ENCODE results near the gene TLN1.

Gene TLN1, protein sequence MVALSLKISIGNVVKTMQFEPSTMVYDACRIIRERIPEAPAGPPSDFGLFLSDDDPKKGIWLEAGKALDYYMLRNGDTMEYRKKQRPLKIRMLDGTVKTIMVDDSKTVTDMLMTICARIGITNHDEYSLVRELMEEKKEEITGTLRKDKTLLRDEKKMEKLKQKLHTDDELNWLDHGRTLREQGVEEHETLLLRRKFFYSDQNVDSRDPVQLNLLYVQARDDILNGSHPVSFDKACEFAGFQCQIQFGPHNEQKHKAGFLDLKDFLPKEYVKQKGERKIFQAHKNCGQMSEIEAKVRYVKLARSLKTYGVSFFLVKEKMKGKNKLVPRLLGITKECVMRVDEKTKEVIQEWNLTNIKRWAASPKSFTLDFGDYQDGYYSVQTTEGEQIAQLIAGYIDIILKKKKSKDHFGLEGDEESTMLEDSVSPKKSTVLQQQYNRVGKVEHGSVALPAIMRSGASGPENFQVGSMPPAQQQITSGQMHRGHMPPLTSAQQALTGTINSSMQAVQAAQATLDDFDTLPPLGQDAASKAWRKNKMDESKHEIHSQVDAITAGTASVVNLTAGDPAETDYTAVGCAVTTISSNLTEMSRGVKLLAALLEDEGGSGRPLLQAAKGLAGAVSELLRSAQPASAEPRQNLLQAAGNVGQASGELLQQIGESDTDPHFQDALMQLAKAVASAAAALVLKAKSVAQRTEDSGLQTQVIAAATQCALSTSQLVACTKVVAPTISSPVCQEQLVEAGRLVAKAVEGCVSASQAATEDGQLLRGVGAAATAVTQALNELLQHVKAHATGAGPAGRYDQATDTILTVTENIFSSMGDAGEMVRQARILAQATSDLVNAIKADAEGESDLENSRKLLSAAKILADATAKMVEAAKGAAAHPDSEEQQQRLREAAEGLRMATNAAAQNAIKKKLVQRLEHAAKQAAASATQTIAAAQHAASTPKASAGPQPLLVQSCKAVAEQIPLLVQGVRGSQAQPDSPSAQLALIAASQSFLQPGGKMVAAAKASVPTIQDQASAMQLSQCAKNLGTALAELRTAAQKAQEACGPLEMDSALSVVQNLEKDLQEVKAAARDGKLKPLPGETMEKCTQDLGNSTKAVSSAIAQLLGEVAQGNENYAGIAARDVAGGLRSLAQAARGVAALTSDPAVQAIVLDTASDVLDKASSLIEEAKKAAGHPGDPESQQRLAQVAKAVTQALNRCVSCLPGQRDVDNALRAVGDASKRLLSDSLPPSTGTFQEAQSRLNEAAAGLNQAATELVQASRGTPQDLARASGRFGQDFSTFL (N-terminal part only)

DNA sequence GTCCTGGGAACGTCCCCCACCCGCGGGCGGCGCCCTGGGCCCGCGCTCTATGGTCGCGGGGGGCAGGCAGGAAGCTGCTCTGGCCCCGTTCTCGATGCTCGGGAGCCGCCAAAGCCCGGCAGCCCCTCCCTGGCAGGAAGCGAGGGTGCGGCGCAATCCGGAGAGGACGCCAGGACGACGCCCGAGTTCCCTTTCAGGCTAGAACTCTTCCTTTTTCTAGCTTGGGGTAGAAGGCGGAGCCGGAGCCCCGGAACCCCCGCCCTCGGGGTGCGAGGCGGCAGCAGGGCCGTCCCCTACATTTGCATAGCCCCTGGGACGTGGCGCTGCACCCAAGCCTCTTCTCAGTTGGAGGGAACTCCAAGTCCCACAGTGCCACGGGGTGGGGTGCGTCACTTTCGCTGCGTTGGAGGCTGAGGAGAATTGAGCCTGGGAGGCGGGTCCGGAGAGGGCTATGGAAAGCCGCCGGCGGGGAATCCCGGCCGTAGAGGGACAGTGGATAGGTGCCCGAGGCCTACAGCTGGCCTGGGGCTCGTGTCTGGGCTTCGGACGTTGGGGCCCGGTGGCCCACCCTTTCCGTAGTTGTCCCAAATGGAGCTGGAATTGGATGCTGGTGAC lies at the start of gene TLN1, which contains the start of gene CREB3:
Gene TLN1 (minus strand): TSS at position 11 of the 615 bp plus-strand sequence. CDS start 6,501 bp downstream, outside the sequence.
Gene CREB3 (plus strand): TSS at position 482 of the 615 bp plus-strand sequence. CDS start 107 bp downstream, at position 589.
- H3K4me3 ChIP-seq (ENCODE audit: low read depth, low read length), result peak within 1 kb of the TSS; percentile 94
- TF ChIP-seq, protein P1, sequence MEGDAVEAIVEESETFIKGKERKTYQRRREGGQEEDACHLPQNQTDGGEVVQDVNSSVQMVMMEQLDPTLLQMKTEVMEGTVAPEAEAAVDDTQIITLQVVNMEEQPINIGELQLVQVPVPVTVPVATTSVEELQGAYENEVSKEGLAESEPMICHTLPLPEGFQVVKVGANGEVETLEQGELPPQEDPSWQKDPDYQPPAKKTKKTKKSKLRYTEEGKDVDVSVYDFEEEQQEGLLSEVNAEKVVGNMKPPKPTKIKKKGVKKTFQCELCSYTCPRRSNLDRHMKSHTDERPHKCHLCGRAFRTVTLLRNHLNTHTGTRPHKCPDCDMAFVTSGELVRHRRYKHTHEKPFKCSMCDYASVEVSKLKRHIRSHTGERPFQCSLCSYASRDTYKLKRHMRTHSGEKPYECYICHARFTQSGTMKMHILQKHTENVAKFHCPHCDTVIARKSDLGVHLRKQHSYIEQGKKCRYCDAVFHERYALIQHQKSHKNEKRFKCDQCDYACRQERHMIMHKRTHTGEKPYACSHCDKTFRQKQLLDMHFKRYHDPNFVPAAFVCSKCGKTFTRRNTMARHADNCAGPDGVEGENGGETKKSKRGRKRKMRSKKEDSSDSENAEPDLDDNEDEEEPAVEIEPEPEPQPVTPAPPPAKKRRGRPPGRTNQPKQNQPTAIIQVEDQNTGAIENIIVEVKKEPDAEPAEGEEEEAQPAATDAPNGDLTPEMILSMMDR (IDR thresholded peaks at IDR 0.05; ENCODE audit: borderline replicate concordance, insufficient read depth, low read depth, low read length), result no peak

- TF ChIP-seq, protein P1 (IDR thresholded peaks at IDR 0.05; ENCODE audit: borderline replicate concordance, insufficient read depth, low read depth, low read length), result no peak
- H3K4me3 ChIP-seq (ENCODE audit: low read depth, low read length), result no peak overlapping the region
Observed at GRCh38 chr9:35781066-35781465, 49.1 kb upstream of the TLN1 start.

GRCh38 chr9:35778496-35778895 lies 46.5 kb upstream of the TLN1 start:
- TF ChIP-seq, protein P1 (IDR thresholded peaks at IDR 0.05; ENCODE audit: borderline replicate concordance, insufficient read depth, low read depth, low read length), result no peak
- no peak overlapping the region for H3K4me3 ChIP-seq (ENCODE audit: low read depth, low read length)

- TF ChIP-seq, protein P1 (IDR thresholded peaks at IDR 0.05; ENCODE audit: borderline replicate concordance, insufficient read depth, low read depth, low read length), result no peak
- no peak overlapping the region for H3K4me3 ChIP-seq (ENCODE audit: low read depth, low read length)
Observed at GRCh38 chr9:35776018-35776417, 44.0 kb upstream of the TLN1 start.

DNA sequence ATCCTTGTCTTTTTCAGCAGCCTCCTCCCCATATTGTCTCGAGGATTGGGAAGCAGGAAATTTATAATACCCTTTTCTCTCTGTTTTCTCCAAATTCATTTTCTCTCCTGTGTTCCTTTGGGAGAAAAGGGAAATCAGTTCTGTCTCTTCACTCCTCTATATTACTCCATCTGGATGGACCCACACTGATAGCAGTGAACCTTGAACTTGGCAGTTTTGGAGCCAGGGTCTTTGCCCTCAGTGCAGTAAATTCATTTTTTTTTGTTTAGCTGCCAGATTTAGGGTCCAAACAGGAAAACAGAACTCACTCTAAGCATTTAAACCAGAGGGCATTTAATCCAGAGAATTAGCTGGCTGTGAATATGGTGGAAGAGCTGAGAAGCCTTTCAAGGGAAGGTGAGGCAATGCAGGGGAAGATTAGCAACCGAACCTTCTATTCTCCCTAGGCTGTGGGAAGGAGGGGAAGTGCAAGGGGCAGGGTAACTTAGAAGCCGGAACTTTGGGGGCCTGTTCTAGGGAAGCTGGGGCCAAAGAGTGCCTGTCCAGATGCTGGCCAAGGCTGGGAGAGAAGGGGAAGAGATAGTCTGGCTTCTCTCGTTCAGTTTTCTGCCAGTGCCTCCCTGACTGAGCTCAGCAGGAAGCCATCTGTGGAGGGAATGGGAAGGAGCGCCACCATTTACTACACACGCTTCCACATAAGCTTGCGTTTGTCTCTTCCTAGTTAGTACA lies 43.1 kb upstream of the TLN1 start:
- no peak overlapping the region for H3K4me3 ChIP-seq (ENCODE audit: low read depth, low read length)
- TF ChIP-seq, protein P1 (IDR thresholded peaks at IDR 0.05; ENCODE audit: borderline replicate concordance, insufficient read depth, low read depth, low read length), result no peak

DNA sequence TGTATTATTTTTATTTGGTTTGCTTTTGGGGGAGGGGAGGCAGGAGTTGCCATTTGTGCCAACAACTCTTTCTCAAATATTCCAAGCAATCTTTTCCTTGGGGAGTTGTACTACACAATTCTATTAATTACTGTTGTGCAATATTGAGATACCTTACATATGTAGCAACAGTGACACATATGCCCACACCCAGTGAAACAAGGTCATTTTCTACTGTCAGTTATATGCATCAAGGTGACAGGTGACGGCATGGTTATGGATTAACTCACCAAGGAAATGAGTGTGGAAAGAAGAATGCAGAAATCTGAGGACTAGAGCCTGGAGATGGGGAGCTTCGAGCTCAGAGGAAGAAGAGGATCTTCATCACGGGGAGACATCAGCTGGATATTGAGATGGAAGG lies 39.9 kb upstream of the TLN1 start:
- no peak overlapping the region for H3K4me3 ChIP-seq (ENCODE audit: low read depth, low read length)
- TF ChIP-seq, protein P1 (IDR thresholded peaks at IDR 0.05; ENCODE audit: borderline replicate concordance, insufficient read depth, low read depth, low read length), result no peak

Data from GM12875 (cell line).